Measurements from ENCODE around the gene FAM171A1.

DNA sequence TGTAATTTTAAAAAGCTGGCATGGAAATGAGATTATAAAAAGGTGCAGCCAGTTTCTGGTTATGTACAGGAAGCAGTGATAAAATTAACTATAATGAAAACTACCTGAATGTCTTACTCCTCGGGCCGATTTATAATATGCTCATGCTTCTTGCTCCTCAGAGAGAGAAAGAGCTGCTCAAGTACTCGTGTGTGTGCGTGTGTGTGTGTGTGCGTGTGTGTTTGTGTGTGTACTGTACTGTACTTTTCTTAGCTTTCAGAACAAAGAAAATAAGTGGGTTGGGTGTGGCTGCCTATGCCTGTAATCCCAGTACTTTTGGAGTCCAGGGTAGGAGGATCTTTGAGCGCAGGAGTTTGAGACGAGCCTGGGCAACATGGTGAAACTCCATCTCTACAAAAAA is 106.0 kb downstream of the FAM171A1 start:
- TF ChIP-seq CTCF (IDR thresholded peaks at IDR 0.05) (no peak), ZFX (IDR thresholded peaks at IDR 0.05; ENCODE audit: borderline replicate concordance) (no peak)
